T-helper 22 cell (primary cell): ENCODE data around the gene KCNA10.

ENCODE experiments used
- DNase-seq: peaks from one replicate; pipeline ENCODE4 v3.0.0-alpha.2; 2020; ENCODE audit warnings: low read depth

KCNA10 gene

DNA sequence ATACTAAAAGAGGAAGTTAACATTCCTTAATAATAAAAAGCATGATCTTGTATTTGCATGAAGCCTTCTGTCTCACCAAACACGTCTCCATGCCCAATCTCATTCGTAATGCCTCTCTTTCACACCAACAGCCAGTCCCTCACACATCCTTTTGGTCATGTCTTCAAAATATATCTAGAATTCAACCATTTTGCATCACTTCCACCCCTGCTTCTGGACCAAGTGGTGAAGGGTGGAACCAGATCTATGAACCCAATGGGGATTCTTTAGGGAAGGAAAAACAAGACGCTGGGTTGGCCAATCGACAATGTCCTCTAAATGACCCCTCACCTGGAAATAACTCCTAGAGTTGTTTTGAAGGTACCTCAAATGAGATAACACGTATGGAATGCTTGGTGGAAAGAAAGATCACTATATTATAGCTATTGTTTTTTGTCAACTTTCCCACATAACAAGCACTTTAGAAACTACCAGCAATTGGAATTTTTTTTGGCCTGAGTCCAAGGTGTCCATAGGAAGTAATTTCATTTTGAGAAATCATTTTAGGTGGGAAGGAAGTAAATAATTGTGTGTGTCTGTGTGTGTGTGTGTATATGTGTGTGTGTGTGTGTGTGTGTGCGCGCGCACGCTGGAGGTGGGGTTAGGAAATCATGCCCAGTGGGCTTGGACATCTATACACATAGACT lies at the start of gene KCNA10:
Gene KCNA10, minus strand, starts transcription at position 51 of the 686 bp plus-strand sequence. CDS start 388 bp downstream, outside the sequence.
- DNase-seq = no peak

DNA sequence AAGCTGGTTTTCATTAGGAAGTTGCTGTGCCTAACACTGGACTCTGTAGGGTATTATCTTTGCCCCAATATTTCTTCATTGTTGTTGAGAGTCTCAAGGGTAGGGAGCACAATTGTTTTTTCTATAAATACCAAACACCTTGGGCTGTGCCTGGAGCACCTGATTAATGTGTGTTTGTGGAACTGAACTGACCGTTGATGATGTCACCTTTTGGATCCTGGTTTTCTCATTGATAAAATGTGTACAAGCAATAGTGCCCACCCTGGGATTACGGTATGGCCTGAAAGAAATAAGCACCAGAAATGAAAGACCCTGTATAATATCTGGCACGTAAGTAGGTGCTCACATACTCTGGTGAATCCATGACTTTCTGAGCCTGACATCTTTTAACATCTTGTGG lies 47.9 kb upstream of the KCNA10 start:
- DNase-seq = no peak

DNA sequence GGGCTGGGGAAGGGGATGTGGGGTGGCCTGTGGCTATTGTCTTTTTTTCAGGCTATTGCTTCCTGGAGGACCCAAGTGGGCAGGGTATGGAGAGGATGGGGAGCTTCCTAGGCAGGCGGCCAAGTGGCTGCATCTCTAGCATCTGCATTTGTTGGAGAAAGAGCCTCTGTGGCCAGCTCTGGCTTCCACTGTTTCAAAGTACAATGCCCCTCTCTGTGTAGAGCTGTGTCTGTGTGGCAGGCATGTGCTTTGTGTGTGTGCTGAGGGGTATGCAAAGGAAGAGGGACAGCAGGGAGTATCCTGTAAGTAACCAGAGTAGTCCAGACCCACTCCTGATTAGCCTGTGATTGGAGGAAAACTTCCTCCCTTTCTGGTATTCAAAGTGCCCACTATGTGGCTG lies 46.6 kb upstream of the KCNA10 start:
- DNase-seq = no peak

DNA sequence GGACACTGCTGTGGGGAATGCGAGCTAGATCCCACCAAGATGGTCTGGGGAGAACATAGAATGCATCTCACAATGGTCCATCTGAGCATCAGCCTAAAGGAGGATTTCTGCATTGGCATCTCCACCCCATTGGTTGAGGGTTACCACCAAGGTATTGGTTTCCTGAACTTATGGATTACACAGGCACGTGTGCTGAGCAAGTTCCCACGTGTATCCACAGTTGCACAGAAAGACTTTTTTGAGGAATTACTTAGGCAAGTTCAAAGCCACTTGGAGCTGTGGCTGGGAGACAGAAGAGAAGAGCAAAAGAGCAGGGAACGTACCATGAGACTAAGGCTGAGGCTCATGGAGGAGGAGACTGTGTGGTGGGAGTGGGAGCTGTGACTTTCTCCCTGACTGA lies 44.1 kb upstream of the KCNA10 start:
- no peak for DNase-seq

DNA sequence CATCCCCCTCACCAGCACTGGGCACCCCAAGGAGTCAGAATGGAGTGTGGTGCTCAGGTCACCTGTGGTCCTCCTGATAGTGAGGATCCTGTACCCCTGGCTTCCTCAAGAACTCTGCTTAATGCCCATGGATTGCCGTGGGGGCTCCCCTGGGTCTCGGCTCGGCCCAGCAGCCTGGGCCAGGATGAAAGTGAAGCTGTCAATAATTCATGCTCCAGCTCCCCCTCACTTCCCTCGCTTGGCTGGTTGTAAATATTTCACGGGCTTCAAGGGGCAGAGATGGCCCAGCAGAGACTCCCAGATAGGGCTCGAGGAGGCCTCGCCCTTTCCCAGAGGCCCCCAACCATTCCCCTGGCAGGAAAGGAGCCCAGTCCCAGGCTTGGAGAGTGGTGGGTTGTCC lies 42.6 kb upstream of the KCNA10 start:
- no peak for DNase-seq

DNA sequence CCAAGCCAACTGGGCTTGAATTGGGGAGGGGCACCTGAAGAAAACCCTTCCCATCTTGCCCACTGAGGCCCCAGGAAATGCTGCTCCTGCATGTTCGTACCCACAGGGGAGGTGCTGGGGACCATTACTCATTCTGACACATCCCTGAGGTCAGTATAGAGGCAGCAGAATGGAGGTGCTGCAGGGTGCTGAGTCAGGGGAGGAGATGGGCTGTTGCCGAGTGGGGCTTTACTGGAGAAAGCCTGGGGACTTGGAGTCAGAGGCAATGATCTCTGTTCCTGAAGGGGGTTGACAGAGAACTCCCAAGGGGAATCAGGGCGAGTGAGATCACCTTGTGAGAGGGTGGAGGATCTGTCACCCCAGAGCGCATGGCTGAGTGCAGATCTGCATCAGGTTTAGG lies 40.2 kb upstream of the KCNA10 start:
- DNase-seq = no peak

DNA sequence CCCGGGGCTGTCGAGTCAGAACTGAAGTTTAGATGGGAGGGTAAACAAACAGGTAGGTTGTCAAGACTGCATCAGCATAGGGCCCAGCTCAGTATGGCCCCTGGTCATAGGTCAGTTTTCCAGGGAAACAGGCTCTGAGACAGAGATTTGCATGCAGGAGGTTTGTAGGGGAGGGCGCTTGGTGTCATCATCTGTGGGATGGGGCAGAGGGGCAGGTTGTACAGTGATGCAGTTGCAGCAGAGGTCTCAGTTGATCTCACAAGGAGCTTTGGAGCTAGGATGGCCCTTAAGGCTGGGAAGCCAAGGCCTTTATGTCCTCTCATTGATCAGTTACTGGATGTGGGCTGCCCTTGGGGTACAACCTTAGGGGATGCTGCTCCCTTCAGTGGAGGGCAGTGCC lies 38.5 kb upstream of the KCNA10 start:
- DNase-seq = no peak

DNA sequence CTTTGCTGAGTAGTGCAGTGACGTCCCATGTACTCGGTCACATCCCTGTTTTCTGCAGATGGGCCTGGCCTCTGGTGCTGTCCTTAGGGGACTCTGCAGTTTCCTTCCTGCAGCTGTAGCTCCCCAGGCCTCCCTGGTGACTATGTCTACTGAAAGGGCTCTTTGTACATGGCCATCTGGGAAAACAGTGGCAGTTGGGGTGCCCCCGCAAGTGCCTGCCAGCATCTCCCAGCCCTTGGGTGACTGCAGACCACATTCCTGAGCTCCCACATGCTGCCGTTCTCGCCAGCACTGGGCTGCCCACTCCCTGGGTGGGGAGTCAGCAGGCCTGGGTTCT lies 37.5 kb upstream of the KCNA10 start:
- no peak for DNase-seq

DNA sequence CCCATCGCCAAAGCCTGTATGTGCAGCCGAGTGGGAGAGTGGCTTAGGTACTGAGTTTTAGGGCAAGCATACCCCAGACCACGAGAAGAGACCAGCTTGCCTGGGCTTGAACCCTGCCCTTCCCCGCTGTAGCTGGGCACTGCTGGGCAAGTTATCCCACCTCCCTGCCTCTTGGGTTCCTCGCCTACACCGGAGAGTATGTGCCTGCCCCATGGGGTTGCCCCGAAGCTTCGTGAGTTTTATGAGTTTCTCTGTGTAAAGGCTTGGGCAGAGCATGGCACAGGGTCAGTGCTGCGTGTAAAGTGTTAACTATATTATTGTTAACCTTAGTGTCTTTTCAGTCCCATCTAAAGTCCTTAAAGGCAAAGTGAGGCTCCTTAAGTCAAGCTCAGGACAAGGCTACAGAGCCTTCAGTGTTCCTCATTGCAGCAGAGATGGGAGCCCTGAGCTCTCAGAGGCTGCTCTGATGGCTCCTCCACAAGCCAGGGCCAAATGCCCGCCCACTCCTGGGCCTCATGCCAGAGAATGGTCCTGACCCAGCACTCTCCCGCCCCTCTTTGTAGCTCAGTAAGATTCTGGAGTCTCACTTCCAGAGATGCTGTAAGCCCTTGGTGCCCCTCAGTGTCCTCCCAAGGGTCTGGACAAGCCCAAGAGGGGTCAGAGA lies 37.0 kb upstream of the KCNA10 start:
- DNase-seq = no peak

DNA sequence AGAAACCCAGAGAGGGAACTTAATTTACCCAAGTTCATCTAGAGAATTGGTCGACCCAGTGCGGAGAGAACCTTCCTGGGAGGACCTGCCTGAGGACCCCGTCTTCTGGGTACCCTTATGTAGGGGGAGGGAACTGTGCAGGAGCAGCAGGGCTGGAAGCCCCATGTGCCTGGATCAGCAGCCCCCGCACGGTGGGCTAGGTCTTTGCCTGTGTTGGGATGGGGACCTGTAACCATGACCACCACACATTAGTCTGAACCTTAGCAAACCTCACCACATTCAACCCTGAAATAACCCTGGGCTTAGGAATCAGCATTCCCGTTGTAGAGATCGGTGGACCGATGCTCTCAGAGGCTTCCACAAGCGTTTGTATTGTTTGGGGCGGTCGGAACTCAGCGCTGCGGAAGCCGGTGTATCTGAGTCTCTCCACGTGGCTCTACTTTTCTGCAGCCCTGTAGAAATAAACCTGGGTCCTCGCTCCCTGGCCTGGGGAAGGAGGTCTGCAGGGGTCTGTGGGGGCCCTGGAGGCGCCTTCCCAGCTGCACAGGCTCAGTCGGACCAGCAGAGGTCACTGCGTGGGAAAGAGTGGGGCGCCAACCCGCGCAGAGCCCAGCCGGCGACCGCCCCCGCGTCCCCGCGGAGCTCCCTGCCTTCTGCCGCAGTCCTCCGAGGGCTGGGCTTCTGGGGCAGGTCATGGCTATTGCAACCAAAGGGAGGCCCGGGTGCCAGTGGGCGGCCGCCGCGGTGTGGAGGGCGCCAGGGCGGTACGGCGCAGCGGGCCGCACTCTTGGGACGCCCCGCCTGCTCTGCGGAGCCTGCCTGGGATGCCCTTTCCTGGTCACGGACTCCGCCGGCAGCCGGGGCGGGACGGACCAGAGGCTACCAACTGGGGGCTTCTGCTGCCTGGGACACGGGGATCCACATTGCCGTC lies 36.2 kb upstream of the KCNA10 start:
- DNase-seq = peak; percentile 7

DNA sequence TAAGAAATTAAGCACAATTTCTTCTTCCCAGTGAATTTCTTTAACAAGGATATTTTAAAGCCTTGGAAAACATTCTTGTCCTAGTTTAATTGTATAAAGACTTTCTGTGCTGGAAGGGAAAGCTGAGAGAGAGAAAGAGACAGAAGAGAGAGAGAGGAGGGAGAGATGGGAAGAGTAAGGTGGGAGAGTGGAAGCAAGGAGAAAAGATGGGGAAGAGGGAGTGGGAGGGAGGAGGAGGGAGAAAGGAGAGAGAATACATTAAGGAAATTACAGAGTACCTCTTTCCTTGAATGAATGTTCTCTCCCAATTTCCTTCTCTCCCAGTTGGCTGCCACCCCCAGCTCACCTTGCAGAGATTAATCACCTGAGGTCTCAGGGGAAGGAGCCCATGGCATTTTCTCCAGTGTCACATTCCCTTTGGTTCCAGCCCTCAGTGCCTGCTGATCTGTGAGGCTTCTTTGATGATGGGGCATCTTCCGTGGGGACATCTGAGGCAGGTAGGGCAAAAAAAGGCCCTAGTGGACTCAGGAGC lies 32.4 kb upstream of the KCNA10 start:
- DNase-seq = no peak

DNA sequence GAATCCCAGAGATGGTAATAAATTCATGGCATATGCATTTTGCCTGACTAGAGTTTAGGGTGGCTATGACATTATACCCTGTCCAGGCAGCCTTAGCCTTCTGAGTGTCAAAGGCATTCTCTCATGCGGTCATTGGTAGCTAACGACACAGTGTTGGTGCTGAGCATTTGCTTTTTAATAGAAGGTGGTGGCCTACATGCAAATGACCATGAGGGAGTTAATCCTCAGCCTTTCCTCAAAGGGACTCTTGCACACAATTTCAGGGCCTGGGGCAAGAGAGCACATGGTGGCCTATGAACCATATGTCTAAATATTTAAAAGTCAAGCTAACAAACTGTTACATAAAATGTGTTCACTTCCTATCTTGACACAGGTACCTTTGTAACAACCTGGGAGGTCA lies 30.9 kb upstream of the KCNA10 start:
- no peak for DNase-seq

DNA sequence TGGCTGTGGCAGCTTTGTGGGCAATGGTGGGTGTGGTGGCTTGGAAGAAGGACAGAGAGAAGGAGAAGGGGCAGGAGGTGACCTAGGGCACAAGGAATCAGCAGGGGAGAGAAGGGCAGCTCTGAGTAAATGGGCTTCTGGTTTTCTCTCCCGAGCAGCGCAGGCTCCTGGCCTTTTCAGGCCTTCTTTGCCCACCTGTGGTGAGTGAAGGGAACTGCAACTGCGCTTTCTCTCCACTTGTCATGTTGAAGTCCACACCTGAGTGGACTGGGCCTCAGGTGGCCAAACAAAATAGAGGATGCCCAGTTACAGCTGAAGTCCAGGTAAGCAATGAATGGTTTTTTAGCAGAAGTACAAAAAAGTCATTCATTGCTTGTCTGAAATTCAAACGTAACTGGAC lies 29.4 kb upstream of the KCNA10 start:
- DNase-seq = no peak

DNA sequence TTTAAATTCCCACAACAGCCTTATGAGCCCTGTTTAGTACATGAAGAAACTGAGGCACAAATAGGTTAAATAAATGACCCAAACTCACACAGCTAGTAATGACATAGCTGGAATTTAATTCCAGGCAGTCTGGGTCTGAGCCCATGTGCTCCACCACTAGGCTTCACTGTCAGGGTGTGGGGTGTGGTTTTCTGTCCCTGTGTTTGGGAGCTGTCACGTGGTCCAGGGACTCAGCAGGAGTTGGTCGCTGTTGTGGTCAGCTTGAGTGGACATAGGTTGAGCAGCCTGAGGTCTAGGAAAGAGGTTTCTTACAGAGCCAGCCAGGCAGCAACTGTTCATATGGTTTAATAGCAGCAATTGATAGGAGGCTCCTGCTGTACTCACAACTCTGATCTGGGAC lies 28.0 kb upstream of the KCNA10 start:
- no peak for DNase-seq

DNA sequence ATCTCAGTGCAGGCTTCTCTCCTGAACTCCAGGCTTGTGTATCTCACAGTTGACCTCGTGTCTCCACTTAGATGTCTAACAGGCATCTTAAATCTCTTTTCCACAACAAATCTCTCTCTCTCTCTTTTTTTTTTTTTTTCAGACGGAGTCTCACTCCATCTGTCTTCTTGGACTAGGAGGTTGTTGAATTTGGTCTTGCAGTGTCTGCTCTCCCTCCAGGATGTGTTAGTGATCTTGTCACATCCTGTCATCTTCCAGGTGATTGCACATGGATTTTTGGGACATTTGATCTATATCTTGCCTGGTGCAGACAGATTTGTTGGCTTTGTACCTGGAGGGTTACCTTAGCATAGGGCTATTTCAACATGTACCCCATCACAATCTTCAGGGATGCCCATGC lies 26.5 kb upstream of the KCNA10 start:
- no peak for DNase-seq

DNA sequence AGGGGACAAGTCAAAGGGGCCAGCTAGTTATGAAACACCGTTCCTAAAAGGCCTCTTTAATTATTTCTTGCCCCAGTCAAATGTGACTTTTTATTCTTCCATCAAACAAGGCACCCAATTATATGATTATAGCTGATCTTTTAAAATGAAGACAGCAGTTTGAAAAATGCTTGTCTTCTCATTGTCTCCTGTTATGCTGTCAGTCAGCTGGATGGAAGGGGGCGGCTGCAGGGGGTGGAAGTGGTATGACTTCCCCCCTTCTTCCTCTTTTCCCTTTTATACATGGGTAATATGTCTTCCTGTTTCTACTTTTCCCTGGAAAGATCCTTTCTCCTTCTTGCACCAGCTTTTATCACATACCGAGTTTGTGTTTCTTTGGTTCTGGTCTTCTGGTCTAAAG lies 25.8 kb upstream of the KCNA10 start:
- DNase-seq = no peak

DNA sequence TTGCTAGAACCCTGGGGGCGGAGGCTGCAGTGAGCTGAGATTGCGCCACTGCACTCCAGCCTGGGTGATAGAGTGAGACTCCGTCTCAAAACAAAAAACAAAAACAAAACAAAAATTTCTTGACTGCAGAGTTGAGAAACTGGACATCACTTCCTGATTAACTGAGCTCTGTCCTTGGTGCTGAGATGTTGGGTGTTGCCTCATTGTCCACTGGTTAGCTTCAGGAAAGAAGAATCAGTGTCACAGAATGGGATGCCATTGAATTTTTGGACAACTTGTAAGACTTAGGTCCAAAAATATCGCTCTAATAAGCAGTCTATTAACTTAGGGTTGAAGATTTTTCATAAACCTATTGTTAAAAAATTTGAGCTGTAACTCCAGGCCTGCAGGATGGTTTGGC lies 23.8 kb upstream of the KCNA10 start:
- no peak for DNase-seq

DNA sequence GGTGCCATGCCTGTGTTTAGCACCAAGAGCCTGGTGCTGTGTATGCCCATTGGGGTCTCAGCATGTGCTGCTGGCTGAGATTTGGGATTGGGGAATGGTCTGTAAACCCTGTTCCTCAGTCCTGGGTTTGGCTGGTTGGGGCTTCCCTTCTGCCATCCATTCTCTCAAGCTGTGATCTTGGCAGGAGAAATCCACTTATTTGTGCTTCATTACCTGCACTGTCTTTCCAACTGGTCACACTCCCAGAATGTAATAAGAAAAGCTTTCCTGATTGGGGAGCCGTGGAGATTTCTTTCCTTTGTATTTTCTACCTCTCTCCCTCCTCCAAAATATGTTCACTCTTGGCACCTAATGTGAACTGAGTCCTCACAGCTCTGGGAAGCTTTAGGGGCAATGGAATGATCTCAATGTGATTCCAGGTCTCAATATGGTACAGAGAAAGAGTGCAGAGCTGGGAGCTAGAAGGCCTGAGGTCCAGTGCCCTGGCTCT lies 23.0 kb upstream of the KCNA10 start:
- DNase-seq = no peak

DNA sequence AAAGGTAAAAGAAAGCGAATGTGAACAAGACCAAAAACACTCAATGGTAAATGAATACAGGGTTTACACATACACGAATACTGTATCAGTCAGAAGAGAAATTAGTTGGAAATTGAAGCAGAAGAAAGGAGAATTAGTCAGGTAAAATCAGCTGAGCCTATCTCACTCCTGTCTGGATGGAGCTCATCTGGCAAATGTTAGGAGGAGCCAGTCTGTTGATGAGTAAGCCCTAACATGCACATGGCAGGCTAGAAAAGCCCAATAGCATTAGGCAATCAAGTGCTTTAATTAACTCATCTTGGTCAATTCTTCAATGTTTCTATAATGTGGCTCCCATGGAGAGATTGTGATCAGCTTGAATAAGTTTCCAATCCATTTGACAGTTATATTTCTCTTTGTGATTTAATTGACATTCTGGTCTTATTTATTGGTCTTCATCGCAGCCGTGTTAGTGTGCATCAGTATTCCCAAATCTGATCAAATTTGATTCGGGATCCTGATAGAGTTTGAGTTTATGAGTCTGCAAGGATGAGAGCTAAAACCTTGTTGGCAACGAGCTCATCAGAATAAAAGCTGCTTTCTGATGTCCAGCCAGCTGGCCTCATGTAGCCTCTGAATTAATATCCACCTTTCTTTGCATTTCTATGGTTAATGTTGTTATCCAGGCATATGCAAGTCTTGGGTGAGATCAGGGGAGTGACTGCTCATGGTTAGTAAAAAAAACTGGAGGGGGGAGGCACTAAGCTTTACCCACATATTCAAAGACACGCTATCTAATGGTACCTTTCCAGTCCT lies 22.1 kb upstream of the KCNA10 start:
- no peak for DNase-seq

DNA sequence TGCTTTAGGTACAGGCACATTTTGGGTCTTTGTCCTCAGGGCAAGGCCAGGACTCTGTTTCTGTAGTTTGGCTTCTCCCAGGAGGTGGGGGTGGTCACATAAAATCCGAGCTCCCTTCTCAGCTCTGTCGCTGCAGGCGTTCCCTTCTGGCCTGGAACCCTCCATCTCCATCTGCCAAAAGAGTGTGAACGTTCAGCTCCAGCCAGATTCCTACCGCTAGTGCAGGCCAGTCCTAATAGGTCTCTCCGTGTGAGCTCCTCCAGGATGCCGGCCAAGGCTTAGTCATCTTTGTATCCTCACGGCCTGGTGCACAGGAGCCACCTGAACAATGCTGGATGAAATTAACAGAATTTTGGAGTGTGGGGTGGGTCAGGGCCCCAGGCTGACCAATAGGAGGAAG lies 19.9 kb upstream of the KCNA10 start:
- no peak for DNase-seq

DNA sequence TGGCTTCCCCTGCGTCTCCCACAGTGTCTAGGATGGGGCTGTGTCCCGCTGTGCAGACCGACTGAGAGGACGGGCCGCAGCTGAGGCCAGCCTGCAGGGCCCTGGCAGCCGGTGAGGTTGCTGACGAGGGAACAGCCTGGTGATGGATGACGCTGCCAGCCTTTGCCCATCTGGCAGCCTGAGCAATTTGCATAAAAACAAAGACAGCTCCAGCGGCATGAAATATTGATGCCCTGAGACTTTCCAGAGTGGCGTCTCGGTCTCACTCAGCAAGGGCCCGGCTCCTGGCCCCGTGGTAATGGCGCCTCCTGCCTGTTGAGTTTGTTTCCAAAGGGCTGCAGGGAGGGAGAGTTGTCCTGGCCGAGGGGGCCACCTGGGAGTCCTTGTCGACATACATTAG lies 19.1 kb upstream of the KCNA10 start:
- DNase-seq = no peak

DNA sequence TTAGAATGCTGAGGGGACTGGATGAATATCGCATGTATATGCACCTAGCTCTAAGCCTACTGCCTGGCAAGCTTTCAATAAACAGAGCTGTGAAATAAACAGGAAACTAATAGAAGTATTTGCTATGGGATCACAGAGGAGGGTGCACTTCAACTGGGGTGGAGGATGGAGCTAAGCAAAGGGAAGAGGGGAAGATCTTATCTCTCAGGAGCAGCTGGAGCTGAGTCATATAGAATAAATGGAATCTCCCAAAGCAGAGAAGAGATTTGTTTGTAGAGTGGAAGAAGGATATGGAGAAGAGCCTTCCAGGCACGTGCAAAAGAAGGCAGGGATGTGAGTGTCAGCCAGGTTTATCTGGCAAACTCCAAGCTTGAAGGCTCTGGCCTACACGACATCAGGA lies 17.0 kb upstream of the KCNA10 start:
- no peak for DNase-seq
